GM18508 (cell line): Measurements from ENCODE around the gene TNIP1.

Source experiments
- ATAC-seq: cut with Tn5 transposase; IDR thresholded peaks from one replicate; pipeline ENCODE4 v1.9.1; 2021; ENCODE audit warnings: moderate number of reproducible peaks; ENCODE audit not compliant: insufficient read depth, unreplicated experiment

The TNIP1 gene

DNA sequence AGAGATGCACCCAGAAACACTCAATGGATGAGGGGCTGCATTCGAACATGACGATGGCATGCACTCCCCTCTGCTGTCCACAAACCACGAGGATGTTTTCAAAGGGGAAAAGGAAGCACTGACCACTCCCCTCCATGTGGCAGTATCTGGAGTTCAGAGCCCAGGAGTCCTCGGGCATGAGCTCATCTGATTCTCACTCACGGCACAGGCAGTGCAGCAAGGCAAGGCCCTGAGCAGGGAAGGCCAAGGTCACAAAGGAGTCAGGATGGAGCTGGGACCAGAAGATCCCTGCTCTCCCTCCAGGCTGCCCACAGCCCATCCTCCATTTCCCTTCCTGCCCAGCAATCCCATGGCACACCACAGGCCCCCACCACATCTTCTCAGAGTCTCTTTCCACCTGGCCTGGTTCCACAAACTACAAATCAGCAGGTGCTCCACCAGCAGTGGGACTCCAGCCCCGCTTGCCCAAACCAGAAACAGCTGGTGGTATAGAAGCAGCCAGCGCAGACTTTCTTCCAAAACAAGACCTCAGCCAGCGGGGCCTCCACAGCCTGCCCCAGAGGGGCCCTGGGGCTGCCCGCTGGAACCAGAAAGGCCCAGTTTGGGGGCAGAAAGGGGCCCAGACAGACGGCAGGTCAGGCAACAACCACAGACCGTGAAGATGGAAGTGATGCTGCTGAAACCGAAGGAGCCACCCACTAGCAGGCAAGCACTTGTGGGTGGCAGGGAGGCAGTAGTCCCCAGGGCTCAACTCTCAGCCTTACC, 12.2 kb downstream of the TNIP1 start:
- ATAC-seq = peak; percentile 41

DNA sequence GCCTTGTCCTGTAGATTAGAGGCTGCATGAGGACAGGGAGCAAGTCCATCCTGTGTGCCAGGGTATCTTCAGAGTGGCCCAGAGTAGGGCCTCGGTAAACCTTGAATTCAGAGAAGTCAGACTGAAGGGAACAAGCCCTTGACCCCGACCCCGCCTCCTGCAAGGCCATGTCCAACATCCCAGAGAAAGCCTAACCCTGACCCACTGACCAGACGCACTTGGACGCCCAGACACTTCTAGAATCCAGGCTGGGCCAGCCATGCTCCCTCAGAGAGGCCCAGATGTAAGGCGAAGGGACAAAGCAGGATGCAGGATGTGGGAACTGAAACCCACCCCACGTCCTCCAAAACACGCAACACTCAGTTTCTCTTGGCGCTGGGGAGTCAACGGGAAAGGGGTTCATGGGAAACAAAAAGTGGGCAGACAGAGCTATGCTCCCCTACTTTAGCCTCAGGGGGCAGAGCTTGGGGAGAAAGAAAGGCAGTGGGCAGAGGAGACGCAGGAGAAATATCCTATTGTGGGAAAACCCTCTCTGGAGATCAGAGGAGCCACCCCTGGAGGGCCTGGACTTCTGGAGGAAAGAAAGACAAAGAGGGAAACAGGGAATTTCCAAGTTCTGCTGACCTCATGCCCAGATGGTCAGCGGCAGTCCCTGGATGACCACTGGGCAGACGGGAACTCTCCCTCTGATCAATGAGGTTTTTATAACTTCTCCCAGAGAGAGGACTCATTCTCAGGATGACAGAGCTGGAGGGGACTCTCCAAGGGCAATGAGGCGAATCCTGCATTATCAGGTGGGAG, 13.0 kb downstream of the TNIP1 start:
- ATAC-seq = no peak

DNA sequence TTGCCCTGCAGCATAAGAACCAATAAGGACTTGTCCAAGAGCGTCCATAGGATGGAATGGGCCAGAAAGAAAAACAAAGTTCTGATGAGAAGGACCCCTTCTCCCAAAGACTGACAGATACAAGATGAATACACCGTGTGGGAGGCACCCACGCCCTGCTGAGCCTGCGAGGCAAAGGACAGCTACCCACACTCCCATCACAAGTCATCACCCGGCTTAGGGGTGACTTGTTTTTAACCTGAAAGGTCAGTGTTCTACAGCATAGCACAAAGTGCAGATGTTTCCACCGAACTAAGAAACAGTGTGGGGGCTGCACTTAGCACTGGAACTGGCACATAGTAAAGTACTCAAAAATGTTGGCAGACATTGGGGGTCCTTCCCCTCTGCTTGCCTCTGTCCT, 13.9 kb downstream of the TNIP1 start:
- ATAC-seq = no peak

DNA sequence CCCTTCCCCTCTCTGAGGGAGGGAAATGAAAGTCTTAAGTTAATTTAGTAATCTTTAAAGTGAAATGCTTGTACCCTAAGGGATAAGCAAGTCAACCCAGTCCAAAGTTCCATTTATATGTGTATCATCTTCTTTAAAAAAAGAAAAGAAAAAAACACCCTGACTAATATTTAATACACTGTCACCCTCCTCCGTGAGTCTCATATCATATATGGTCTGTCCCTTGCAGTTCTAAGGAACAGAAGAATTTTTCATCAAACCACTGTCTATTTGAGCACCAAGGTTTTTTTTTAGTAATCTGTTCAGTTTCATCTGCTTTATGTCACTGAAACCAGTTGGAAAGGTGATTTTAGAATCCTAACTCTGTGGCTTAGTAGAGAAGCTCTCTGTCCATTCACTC, 15.2 kb downstream of the TNIP1 start:
- no peak for ATAC-seq

DNA sequence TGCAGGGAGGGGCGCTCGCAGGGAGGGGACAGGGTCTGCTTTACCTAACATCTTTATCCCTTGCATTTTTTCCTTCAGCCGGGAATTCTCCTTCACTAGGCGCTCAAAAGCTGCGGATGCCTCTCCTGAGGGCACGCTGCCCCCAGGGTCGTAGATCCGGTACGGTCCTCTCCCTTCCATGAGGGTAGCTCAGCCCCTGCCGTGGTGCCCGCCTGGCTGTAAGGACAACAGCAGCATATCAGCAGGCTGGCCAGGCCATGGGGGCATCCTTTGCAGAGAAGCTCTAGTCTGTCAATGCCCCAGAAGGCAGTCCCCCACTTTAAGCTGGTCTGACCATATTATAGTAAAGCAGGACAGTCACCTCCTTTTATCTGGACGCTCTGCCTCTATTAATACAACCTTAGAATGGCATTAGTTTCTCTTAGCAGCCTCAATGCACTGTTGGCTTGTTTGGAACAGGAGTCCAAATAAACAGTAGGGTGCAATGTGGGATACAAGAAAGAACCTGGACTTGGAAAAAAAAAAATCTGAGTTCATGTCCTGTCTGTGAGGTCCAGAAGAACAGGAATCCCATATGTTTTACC, 15.8 kb downstream of the TNIP1 start:
- no peak for ATAC-seq

- no peak for ATAC-seq
Measured at GRCh38 chr5:151063142-151063989, 17.5 kb downstream of the TNIP1 start.

DNA sequence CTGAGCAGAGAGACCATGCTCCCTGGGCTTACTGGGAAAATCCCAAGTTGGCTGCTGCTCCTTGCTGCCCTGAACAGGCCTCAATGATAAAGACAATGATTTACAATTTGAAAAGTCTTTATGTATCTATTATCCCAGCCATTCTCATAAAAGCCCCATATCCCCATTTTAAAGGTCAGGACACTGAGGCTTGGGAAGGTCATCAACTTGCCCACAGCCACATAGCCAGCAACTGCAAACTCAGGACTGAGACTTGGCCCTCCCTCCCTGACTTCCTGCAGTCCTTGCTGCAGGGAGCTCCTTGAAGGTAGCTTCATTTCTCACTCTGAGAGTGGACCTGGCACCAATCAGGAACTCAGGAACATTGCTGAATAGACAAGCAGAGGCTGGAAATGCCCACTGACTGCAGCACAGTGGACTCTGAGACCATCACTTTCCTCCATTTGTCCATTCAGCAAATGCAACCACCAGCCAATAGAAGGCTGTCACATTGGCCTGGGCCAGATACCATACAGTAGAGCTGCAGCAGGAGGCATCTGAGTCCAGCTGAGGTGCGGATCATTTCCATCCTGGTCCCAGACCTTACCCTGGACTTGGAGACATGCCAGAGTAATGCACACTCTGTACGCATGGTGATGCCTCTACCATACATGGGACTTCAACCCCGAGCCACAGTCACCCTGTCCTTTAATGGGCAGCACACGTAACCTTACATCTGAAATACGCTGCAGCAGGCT, 18.3 kb downstream of the TNIP1 start:
- no peak for ATAC-seq

GRCh38 chr5:151060742-151061141, 20.1 kb downstream of the TNIP1 start:
- no peak for ATAC-seq

DNA sequence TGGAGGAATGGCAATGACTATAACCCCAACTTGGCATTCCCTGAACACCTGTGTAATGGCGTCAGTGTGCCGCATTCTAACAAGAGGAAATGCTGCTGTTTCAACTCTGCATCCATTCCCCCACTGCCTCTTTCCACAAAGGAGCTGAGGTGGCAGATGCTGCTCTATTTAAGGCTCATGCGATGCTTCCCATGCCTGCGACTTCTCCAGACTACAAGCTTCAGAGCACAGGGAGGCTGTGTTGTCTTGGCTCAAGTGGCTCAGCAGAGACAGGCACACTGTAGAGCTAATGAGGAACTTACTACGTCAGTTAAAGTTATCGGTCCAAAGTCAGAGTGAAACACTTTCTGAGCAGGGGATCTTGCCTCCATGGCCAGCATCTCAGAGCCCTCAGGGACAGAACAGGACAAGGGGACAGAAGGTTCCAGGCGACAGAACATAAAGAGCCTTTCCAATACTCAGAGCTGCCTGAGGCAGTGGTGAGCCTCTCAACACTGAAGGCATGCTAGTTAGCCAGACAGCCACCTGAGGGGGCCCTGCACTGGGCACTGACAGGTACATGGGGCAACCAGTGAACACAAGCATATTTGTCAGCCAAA, 21.8 kb downstream of the TNIP1 start:
- ATAC-seq = no peak

- ATAC-seq = no peak
Measured at GRCh38 chr5:151058301-151058700, 22.5 kb downstream of the TNIP1 start.

GRCh38 chr5:151056379-151057325, 24.2 kb downstream of the TNIP1 start:
- no peak for ATAC-seq

DNA sequence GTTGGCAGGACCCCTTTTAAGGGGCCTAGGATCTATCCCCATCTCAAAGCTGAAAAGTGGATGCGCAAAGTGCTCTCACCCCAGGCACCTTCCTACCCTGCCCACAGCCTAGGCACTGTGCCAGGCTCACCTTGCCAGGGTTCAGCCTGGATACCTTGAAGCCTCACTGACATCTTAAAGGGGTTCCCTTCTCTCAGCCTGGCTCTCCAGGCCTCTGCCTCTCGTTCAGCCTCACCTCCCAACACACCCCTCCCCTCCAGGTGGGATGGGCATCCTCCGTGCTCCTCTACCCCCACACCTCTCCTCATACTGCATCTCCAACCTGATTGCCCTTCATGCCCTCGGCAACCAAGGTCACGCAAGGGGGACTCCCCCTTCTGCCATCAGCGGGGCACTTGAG, 25.5 kb downstream of the TNIP1 start:
- no peak for ATAC-seq

- no peak for ATAC-seq
Measured at GRCh38 chr5:151054709-151055108, 26.1 kb downstream of the TNIP1 start.

- ATAC-seq = no peak
Measured at GRCh38 chr5:151053796-151054462, 26.9 kb downstream of the TNIP1 start.

DNA sequence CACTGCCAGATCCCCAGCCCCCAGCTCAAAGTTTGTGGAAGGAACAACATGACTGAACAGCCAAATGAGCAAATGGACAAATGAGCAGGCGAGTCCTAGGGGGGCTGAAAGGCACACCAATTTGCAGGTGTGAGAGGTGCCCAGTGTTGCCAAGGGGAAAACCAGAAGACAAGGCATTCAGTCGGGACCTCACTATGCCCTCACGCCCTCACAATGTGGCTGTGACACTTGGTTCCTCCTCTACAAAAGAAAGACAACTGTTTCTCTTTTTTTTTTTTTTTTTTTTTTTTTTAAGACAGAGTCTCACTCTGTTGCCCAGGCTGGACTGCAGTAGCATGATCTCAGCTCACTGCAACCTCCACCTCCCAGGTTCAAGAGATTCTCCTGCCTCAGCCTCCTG, 28.0 kb downstream of the TNIP1 start:
- no peak for ATAC-seq

GRCh38 chr5:151051931-151052608, 28.8 kb downstream of the TNIP1 start:
- no peak for ATAC-seq
